Measurements from ENCODE around the gene NFASC. TPM values are rescaled to one million over a fixed set of nuclear protein-coding genes. Genes with fewer than 3 reads are reported as not detected.

Gene NFASC
- total and polyA plus RNA-seq, 2 experiments from 2014 or later, result 3.9 to 11.7 TPM

- H3K4me2 ChIP-seq, result no peak overlapping the region
- ATAC-seq (no peak), DNase-seq (ENCODE audit: low spot score) (no peak)
- no peak overlapping the region for H3K4me3 ChIP-seq
- no peaks in the 10 kb centered on the region for H4K20me1 ChIP-seq (replicated peaks; ENCODE audit: insufficient read depth)
- TF ChIP-seq ETS1 (IDR thresholded peaks at IDR 0.05), result no peak
- TF ChIP-seq, protein P1, sequence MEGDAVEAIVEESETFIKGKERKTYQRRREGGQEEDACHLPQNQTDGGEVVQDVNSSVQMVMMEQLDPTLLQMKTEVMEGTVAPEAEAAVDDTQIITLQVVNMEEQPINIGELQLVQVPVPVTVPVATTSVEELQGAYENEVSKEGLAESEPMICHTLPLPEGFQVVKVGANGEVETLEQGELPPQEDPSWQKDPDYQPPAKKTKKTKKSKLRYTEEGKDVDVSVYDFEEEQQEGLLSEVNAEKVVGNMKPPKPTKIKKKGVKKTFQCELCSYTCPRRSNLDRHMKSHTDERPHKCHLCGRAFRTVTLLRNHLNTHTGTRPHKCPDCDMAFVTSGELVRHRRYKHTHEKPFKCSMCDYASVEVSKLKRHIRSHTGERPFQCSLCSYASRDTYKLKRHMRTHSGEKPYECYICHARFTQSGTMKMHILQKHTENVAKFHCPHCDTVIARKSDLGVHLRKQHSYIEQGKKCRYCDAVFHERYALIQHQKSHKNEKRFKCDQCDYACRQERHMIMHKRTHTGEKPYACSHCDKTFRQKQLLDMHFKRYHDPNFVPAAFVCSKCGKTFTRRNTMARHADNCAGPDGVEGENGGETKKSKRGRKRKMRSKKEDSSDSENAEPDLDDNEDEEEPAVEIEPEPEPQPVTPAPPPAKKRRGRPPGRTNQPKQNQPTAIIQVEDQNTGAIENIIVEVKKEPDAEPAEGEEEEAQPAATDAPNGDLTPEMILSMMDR (conservative IDR thresholded peaks at IDR 0.05; ENCODE audit: low read depth in 2 of 2), result no peak
- no peak for TF ChIP-seq STAT1 (IDR thresholded peaks at IDR 0.05; ENCODE audit: unreplicated experiment)
- TF ChIP-seq ZNF114 (CRISPR knock-in tag; IDR thresholded peaks at IDR 0.05), result no peak
- TF ChIP-seq POLR2AphosphoS5 (IDR thresholded peaks at IDR 0.05; ENCODE audit: low read depth), result no peak
- no peak for TF ChIP-seq REST (IDR thresholded peaks at IDR 0.05; ENCODE audit: unreplicated experiment)
- TF ChIP-seq, protein P2, sequence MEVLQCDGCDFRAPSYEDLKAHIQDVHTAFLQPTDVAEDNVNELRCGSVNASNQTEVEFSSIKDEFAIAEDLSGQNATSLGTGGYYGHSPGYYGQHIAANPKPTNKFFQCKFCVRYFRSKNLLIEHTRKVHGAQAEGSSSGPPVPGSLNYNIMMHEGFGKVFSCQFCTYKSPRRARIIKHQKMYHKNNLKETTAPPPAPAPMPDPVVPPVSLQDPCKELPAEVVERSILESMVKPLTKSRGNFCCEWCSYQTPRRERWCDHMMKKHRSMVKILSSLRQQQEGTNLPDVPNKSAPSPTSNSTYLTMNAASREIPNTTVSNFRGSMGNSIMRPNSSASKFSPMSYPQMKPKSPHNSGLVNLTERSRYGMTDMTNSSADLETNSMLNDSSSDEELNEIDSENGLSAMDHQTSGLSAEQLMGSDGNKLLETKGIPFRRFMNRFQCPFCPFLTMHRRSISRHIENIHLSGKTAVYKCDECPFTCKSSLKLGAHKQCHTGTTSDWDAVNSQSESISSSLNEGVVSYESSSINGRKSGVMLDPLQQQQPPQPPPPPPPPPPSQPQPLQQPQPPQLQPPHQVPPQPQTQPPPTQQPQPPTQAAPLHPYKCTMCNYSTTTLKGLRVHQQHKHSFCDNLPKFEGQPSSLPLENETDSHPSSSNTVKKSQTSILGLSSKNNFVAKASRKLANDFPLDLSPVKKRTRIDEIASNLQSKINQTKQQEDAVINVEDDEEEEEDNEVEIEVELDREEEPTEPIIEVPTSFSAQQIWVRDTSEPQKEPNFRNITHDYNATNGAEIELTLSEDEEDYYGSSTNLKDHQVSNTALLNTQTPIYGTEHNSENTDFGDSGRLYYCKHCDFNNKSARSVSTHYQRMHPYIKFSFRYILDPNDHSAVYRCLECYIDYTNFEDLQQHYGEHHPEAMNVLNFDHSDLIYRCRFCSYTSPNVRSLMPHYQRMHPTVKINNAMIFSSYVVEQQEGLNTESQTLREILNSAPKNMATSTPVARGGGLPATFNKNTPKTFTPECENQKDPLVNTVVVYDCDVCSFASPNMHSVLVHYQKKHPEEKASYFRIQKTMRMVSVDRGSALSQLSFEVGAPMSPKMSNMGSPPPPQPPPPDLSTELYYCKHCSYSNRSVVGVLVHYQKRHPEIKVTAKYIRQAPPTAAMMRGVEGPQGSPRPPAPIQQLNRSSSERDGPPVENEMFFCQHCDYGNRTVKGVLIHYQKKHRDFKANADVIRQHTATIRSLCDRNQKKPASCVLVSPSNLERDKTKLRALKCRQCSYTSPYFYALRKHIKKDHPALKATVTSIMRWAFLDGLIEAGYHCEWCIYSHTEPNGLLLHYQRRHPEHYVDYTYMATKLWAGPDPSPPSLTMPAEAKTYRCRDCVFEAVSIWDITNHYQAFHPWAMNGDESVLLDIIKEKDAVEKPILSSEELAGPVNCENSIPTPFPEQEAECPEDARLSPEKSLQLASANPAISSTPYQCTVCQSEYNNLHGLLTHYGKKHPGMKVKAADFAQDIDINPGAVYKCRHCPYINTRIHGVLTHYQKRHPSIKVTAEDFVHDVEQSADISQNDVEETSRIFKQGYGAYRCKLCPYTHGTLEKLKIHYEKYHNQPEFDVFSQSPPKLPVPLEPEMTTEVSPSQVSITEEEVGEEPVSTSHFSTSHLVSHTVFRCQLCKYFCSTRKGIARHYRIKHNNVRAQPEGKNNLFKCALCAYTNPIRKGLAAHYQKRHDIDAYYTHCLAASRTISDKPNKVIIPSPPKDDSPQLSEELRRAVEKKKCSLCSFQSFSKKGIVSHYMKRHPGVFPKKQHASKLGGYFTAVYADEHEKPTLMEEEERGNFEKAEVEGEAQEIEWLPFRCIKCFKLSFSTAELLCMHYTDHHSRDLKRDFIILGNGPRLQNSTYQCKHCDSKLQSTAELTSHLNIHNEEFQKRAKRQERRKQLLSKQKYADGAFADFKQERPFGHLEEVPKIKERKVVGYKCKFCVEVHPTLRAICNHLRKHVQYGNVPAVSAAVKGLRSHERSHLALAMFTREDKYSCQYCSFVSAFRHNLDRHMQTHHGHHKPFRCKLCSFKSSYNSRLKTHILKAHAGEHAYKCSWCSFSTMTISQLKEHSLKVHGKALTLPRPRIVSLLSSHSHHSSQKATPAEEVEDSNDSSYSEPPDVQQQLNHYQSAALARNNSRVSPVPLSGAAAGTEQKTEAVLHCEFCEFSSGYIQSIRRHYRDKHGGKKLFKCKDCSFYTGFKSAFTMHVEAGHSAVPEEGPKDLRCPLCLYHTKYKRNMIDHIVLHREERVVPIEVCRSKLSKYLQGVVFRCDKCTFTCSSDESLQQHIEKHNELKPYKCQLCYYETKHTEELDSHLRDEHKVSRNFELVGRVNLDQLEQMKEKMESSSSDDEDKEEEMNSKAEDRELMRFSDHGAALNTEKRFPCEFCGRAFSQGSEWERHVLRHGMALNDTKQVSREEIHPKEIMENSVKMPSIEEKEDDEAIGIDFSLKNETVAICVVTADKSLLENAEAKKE (CRISPR knock-in tag; IDR thresholded peaks at IDR 0.05), result no peak
- TF ChIP-seq JUNB (IDR thresholded peaks at IDR 0.05; ENCODE audit: unreplicated experiment), result no peak
- no peak for TF ChIP-seq CREB1 (CRISPR knock-in tag; IDR thresholded peaks at IDR 0.05; ENCODE audit: low read depth)
- no peak for TF ChIP-seq EZH2phosphoT487 (IDR thresholded peaks at IDR 0.05; ENCODE audit: unreplicated experiment)
- TF ChIP-seq EZH2 (IDR thresholded peaks at IDR 0.05; ENCODE audit: low read depth, unreplicated experiment), result no peak
- TF ChIP-seq NANOG (IDR thresholded peaks at IDR 0.05; ENCODE audit: borderline replicate concordance), result no peak
- no peak for TF ChIP-seq ZNF331 (CRISPR knock-in tag; IDR thresholded peaks at IDR 0.05; ENCODE audit: low read depth)
- H3K27me3 ChIP-seq (ENCODE audit: insufficient read depth), result no peaks in the 10 kb centered on the region
- H3K27ac ChIP-seq (ENCODE audit: low read depth), result no peak overlapping the region
- Mint-ChIP-seq H3K27me3 (ENCODE audit: insufficient read depth, low read depth, poor library complexity) (peaks cover 10% of the 10 kb centered on the region), H3K9me3 (no peaks in the 10 kb centered on the region), H3K4me1 (peaks cover 19% of the 10 kb centered on the region), H3K4me3 (no peak overlapping the region), H3K36me3 (ENCODE audit: low read depth) (no peaks in the 10 kb centered on the region), H3K27ac (no peak overlapping the region)
- no peaks in the 10 kb centered on the region for H3K36me3 ChIP-seq (ENCODE audit: insufficient read depth)
- H3K79me2 ChIP-seq (replicated peaks; ENCODE audit: insufficient read depth), result no peaks in the 10 kb centered on the region
- H3F3A ChIP-seq (replicated peaks; ENCODE audit: low read depth), result no peaks in the 10 kb centered on the region
- H2AFZ ChIP-seq, result no peak overlapping the region
- H3K9me2 ChIP-seq (ENCODE audit: insufficient read depth), result no peaks in the 10 kb centered on the region
- peaks cover 10% of the 10 kb centered on the region for H3K4me1 ChIP-seq (ENCODE audit: insufficient read depth)
Observed at GRCh38 chr1:205001162-205001561, 130.5 kb downstream of the NFASC start.
